Lower leg skin (tissue), 3 donors: Measurements from ENCODE around the gene SNAP29.

Experiments used
- POLR2A ChIP-seq, 2 donors: fragments of 450-650 bp; IDR thresholded peaks; one replicate each; pipeline ENCODE4 v1.6.1; 2016 to 2017; ENCODE audit warnings: antibody characterized with exemption in 2 of 2, mild to moderate bottlenecking in 1 of 2, moderate library complexity in 1 of 2
- TF ChIP-seq, protein P1 (sequence below), 3 donors: fragments of 450-650 bp; IDR thresholded peaks; one replicate each; pipeline ENCODE4 v1.5.1; 2016; ENCODE audit warnings: antibody characterized with exemption in 3 of 3, mild to moderate bottlenecking in 3 of 3, moderate library complexity in 2 of 3

GRCh38 chr22:20881231-20881630 is 22.4 kb downstream of the SNAP29 start:
- TF ChIP-seq, protein P1, sequence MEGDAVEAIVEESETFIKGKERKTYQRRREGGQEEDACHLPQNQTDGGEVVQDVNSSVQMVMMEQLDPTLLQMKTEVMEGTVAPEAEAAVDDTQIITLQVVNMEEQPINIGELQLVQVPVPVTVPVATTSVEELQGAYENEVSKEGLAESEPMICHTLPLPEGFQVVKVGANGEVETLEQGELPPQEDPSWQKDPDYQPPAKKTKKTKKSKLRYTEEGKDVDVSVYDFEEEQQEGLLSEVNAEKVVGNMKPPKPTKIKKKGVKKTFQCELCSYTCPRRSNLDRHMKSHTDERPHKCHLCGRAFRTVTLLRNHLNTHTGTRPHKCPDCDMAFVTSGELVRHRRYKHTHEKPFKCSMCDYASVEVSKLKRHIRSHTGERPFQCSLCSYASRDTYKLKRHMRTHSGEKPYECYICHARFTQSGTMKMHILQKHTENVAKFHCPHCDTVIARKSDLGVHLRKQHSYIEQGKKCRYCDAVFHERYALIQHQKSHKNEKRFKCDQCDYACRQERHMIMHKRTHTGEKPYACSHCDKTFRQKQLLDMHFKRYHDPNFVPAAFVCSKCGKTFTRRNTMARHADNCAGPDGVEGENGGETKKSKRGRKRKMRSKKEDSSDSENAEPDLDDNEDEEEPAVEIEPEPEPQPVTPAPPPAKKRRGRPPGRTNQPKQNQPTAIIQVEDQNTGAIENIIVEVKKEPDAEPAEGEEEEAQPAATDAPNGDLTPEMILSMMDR (IDR thresholded peaks at IDR 0.05): no peak
- no peak for TF ChIP-seq POLR2A (IDR thresholded peaks at IDR 0.05)
